ENCODE measurements around the gene DEAF1.

Gene DEAF1

DNA sequence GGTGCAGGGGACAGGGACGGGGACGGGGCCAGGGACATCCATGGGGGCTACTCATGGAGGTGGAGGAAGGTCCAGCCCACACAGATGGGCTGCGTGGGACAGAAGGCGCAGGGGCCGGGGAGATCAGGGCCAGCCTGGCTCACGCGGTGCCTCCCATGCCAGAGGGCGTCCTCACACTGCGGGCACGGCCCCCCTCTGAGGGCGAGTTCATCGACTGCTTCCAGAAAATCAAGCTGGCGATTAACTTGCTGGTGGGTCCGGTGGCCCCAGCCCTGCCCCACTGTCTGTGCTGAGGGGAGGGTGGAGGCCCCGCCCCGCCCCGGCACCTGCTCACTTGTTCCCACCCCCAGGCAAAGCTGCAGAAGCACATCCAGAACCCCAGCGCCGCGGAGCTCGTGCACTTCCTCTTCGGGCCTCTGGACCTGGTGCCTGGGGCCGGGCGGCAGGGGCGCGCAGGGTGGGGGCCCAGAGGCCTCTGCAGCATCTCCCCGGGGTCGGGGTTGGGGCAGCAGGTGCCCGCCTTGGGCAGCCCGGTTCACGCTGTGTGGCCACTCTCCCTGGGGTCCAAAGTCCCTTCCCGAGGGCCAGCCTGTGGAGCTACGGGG, 26.8 kb upstream of the DEAF1 start:
- no peak for FAIRE-seq

DNA sequence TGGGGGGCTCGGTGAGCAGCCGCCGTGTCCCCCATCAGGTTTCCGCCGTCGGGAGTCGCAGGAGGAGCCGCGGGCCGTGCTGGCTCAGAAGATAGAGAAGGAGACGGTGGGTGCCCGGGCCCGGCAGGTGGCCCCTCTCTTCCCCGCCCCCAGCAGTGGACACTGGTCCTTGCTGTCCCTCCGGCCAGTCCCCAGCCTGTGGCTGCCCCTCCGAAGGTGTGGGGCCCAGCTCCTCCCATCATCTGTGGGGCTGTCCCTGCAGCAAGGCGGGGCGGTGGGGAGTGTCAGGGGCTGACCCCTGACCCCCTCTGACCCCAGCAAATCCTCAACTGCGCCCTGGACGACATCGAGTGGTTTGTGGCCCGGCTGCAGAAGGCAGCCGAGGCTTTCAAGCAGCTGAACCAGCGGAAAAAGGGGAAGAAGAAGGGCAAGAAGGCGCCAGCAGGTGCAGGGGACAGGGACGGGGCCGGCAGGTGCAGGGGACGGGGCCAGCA, 26.3 kb upstream of the DEAF1 start:
- FAIRE-seq: no peak

DNA sequence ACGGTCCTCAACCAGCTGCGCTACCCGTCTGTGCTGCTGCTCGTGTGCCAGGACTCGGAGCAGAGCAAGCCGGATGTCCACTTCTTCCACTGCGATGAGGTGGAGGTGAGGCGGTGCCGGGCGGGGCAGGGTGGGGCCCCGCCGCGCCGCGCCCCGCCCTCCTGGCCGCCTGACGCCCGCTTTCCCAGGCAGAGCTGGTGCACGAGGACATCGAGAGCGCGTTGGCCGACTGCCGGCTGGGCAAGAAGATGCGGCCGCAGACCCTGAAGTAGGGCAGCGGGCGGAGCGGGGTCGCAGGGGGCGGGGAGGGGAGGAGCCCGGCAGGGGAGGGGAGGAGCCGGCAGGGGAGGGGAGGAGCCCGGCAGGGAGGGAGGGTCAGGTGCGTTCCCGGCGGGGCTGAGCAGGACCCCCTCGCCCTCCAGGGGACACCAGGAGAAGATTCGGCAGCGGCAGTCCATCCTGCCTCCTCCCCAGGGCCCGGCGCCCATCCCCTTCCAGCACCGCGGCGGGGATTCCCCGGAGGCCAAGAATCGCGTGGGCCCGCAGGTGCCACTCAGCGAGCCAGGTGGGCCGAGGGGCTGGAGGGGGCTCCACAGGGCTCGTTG, 25.7 kb upstream of the DEAF1 start:
- FAIRE-seq: no peak

DNA sequence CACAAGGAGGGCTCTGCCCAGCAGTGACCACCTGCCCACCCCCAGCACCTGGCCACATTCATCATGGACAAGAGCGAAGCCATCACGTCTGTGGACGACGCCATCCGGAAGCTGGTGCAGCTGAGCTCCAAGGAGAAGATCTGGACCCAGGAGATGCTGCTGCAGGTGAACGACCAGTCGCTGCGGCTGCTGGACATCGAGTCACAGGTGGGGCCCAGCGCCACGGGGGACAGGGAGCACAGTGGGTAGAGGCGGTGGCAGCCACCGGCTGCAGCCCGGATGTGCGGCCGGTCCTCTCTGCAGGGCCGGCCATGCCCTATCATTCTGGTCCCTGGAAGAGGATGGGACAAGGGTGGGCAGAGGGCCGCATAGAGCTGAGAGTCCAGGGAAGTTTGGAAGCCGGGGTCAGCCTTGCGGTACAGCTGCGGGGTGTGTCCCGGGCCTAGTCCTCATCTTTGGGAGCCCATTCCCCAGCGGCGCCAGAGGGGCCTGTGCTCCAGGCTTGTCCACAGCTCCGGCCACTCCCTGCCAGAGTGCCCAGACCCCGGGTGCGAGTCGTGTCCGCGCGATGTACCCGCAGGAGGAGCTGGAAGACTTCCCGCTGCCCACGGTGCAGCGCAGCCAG, 25.1 kb upstream of the DEAF1 start:
- no peak for FAIRE-seq

DNA sequence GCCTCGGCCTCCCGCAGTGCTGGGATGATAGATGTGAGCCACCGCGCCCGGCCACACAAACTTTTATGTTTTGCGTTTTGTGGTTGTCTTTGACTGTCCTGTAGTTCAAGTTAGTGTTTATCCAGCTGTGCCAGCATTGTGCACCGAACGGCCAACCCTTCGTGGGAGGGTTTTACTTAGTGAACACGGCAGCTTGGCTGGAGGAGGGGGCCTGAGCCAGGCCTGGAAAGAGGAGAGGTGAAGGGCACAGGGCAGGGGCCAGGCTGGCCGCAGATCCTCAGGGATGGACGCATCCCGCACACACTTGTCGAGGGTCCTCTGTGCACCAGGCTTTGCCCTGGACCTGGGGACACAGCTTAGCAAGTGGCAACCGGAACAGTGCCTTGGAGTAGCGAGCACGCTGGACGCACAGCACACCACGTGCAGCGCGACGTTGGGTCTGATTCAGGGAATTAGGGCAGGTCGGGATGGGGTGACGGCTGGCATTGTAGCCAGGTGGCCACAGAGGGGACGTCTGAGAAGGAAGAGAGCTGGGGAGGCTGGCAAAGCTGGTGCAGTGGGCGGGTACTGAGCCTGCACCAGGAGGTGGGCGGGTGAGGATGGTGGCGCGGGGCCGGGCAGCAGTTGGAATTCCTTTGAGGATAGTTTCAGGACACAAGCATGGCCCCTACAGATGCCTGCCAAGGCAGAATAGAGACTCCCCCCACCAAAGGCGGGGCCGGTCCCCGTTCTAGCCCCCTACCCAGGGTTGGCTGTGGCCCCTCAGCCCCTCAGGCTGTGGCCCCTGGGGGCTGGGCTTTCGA, 24.4 kb upstream of the DEAF1 start:
- FAIRE-seq: no peak

DNA sequence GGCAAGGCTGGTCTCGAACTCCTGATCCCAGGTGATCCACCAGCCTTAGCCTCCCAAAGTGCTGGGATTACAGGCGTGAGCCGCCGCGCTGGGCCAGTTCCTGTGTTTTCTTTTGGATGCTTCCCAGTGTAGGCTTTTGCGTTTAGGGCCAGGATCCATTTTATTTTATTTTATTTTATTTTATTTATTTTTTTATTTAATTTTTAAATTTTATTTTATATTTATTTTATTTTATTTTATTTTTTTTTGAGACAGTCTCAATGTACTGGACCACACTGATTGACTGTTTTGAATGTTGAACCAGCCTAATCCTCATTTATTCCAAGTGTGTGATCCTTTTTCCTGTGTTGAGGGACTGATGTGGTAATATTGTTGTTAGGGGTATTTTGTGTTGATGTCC, 19.4 kb upstream of the DEAF1 start:
- no peak for FAIRE-seq

DNA sequence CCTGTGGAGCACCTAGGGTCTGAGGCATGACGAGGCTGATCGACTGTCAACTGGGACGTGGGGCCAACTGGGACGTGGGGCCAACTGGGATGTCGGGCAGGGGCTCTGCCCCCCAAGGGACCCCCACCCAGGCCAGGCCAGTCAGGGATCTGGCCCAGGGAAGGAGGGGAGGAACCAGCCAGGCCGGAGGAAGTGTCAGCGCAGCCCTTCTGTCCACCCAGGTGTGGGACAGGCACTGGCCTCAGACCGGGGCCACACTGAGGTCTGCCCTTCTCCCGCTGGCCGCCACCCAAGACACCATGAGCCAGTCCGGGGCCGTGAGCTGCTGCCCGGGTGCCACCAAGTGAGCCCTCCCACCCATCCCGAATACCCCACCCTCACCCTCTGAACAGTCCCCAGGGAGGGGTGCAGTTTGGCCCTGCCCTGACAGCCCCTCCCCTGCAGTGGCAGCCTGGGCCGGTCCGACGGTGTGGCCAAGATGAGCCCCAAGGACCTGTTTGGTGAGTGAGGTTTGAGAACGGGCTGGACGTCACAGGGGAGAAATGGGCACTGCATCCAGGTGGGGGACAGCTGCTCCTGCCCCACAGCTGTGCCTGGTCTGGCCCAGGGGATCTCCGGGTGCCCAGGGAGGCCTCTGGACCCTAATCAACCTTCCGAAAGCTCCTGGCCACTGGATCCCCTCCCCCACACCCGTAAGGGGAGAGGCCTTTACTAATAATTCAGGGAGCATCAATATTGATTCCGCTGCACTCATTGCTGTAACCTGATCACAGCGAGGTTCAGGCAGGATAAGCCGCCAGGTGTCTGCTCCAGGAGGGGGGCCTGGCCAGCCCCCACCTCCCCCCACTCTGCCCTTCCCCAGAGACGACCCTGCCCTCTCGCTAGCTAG, 14.3 kb upstream of the DEAF1 start:
- FAIRE-seq: no peak

DNA sequence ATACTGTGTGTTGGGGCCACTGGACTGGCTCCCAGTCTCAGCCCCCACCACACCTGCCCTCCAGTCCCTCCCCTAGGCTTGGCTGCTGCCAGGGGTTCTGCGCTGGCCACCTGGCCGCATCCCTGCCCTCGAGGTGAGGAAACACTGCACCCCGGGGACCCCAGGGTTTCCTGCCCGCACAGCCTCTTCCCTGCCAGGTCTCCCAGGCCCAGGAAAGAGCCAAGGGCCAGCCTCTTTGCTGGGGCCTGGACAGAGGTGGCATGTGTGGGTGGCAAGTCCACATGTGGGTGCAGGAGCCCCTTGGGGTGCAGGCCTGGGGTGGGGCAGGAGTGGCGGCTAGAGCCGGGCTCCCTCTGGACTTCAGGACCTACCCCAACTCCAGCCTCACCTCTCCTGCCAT, 13.5 kb upstream of the DEAF1 start:
- FAIRE-seq: no peak

DNA sequence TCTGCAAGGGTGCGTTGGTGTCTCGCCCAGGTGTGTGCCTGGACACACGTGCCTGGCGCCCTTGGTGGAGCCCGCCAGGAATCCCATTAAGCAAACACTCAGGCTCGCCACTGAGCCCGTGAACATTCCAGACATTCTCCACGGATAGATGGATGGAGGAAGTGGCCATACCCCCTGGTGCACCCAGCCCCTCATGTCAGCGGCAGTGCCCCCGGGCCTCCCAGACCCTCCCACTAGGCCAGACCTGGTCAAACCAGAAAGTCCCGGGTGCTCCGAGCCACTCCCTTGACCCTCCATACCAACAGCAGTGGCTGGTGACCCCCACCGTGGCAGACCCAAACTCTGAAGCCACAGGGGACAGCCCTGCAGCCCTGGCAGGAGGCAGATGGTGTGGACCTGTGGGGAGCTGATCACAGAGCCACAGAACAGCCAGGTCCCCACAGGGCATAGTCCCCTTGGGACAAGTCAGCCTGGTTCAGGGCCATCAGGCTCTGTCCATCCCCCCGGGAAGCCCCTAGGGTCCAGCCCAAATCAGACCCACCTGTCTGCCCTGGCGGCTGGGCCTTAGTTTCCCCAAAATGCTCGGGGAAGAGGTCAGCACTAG, 12.9 kb upstream of the DEAF1 start:
- FAIRE-seq: no peak

DNA sequence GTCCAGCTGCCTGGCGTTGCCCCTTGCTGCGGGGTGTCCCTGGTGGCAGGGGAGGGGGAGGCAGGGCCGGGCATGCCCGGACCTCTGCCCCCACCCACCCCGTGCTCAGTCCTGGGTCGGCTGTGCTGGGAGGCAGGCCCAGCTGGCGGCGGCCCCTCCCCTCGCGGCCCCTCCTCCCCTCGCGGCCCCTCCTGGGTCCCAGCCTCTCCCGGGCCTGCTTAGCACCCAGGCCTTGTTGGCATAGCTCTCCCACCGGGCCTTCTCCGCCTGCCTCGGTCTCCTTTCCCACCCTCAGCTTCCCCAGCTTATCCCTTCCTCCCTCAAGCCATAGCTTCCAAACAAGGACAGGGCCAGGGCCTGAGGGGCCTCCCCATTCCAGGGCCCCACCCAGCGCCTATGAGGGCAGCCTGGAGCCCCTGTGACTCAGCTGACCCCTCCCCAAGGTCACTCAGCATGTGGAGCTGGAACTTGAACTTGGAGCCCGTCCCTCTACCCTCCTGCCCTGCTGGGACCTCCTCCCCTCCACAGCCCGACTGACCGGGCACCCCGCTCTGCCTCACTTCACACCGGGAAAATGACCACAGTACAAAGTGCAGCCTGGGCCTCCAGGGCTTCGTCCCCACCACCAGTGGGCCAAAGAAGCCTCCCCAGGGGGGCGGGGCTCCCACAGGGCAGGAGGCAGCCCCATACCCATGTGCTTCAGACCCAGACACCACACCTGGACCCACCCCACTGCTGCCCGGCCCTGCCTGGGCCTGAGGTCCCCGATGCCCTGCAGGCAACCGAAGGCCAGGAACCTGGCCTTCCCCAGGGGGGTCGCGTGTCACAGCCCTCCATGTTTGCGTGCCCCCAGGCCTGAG, 12.2 kb upstream of the DEAF1 start:
- no peak for FAIRE-seq

DNA sequence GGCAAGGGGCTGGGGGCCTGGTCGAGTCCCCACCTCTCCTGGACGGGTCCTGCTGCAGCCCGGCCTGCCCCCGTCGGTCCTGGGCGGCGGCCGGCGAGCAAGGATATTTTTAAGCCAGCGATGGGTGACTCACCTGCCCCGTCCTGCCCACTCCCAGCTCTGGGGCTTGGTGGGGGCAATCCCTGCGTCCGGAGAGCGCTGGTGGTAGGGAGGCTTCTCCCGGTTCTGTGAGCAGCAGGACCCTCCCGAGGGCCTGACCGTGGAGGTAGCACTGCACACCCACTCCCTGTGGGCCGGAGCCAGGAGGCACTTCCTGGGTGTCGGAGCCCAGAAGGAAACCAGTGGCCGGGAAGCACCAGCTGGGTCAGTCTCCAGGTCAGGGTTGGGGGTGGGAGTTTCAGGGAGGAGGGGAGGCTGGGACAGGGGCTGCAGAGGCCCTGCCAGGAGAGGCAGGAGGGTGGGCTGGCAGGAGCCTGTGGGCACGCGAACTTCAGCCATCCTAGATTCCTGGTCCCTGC, 11.5 kb upstream of the DEAF1 start:
- FAIRE-seq: no peak

DNA sequence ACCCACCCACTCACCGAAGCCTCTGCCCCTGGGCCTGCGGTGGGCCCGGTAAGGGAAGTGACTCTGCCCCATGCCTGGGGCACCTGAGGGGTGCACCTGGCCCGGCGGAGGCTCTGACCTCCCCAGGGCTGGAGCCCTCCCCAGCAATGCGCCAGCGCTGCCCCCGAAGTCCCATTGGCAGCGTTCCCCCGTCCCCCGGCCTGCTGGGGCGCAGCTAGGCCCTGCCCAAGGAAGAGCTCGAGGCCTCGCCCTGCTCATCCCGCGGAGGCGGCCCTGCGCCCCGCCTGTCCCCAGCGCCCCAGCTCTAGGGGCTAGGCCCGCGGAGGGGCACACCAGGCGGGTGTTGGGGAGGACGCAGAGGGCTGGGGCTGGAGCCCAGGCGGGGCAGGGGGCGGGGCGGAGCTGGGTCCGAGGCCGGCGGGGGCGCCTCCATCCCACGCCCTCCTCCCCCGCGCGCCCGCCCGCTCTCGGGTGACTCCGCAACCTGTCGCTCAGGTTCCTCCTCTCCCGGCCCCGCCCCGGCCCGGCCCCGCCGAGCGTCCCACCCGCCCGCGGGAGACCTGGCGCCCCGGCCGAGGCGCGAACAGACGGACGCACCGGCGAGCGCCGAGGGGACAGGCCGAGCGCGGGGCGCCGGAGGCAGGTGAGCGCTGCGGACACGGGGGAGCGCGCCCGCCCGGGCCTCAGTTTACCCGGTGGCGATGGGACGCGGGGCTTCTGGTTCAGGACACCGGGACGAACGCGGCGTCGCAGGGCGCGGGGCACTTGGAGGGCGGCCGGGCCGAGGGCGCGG, 10.8 kb upstream of the DEAF1 start, which contains the start of gene EPS8L2:
EPS8L2 (plus strand) TSS at position 586 of the 793 bp plus-strand sequence. CDS start 3,177 bp downstream, outside the sequence.
- no peak for FAIRE-seq

DNA sequence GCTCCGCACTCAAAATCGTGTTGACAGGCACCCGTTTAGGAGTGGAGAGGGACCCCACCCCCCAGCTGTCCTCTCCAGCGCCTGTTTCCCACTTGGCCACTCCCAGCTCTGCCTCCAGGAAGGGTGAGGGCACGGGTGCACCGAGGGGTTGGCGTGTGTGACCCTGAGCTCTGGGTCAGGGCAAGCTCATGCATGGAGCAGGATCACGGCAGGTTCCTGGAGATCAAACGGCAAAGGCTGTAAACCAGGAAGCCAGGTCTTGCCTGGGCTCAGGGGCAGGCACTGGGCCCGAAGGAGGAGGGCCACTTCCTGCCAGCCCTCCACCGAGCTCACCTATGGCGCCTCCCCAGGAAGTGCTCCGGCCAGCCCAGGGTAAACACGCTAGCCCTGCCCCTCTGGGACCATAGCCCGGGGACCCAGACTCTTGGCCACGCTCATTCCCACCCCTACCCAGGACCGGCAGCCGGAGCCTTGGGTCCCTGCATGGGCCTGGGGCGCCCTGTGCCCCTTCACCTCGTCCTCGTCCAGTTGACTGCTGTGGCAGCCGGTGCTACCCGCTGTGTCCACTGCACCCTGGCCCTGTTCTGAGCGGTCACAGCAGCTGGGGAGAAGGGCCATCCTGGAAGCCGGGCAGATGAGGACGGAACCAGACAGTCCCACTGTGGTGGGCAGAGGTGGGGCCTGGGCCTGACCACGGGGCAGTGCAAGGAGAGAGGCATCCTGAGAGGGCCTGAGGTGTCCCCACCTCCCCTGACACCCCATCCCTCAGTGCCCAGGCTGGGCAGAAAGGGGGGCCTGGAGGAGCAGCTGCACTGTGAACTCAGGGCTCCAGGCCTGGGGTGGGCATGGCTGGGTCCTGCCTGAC, 10.0 kb upstream of the DEAF1 start:
- no peak for FAIRE-seq

DNA sequence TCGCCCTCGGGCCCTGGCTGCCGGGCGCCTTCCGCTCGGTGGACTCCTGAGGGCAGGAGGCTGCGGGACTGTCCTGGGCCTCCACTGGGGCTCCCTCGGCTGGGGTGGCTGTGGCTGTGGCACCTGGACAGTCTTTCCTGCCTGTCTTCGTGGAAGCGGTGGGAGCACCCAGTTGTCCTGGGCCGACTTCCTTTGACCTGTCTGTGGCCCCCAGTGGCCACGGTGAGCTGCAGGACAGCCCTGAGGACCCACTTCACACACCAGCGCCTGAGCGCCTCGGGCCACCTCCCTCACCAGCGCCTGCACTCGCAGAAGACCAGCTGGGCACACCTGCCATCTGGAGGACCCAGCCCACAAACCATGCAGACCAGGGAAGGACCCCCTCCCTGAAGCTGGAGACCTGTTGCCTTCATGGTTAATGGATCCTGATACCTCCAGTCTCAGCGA, 9.2 kb upstream of the DEAF1 start:
- FAIRE-seq: no peak

DNA sequence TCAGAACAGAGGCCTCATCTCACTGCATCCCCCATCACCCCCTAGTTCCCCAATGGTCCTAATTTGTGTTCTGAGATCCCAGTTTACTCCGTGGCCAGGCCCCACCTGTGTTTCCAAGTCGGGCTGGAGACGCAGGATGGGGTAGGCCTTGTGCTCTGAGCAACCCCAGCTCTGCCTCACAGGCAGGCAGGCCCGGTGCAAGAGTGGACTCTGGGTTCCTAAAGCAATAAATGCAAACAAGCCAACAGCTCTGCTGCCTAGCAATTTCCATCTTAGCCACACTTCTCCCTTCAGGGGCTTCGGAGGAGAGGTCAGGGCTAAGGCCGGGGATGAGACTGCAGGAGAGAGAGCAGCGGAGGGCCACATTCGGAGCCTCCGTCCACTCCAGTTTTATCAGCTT, 8.5 kb upstream of the DEAF1 start:
- FAIRE-seq: no peak

DNA sequence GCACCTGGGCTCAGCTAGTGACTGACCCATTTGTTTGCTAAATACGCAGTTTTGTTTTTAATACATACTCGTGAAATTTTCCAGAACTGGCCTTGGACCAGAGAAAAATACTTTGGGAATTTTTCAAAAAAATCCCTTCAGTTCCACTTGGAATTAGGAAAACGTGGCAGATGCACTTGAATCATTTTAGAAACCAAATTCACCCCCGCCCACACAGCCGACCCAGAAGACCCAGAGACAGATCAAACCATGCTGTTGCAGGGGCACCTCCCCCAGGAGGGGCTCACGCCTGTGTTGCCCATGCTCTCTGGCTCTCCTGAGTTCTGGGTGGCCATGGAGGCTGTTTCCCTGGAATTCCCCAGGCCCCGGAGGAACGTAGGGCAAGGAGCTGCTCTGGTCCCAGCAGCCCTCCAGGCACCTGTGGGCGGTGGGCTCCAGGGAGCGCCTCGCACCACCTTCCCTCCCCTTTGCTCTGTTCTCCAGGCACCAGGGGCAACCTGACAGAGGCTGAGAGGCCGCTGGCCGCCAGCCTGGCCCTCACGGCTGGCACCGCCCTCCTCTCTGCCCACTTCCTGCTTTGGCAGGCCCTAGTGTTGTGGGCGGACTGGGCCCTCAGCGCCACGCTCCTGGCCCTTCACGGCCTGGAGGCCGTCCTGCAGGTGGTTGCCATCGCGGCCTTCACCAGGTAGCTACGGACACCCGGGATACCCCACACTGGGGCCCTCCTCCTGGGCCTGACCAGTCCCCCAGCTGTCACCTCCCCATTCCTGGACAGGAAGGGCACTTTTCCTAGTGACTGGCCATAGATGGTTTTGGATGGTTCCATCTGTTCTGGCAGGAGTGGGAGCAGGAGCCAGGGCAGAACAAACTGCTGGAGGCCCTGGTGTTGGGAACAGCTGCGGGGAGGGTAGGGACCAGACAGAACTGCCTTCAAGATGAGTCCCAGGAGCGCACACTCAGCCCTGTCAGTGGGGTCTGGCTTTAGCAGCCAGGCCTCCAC, 7.7 kb upstream of the DEAF1 start:
- FAIRE-seq: no peak

DNA sequence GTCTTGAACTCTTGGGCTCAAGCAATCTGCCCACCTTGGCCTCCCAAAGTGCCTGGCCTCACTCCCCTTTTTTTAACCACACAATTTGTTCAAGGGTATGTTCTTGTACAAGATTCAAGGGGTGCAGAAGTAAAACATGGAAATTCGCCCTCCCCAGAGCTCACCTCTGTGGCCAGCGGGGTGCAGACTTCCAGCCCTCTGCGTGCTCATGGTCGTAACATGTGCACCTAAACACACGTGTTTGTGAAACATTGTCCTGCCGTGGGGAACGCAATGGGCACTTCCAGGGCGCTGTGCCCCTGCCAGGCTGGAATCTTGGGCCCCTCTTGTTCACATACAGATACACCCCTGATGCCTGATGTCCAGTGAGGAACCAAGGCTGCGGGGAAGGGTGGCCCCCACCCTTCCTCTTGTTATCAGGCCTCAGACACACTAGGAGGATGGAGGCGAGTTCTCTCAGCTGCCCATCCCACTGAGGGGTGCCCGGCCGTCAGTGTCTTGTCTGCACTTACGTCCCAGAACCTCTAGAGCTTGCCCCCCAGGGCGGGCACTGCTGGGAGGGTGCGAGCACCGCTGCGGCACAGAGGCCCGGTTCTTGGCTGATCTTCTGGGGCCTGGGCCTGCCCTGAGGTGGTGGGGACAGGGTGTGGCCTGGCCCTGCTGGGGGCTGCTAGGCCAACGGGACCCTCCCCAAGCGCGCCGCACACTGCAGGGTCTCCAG, 6.9 kb upstream of the DEAF1 start:
- no peak for FAIRE-seq

Measured in colon (tissue), 2 donors.